ENCODE results near the gene BRMS1.
"Not testable (repeated sequence)": the region's sequence is repeated elsewhere in the genome, so short reads cannot be mapped to it uniquely, and the experiment has no call there.

Gene BRMS1

DNA sequence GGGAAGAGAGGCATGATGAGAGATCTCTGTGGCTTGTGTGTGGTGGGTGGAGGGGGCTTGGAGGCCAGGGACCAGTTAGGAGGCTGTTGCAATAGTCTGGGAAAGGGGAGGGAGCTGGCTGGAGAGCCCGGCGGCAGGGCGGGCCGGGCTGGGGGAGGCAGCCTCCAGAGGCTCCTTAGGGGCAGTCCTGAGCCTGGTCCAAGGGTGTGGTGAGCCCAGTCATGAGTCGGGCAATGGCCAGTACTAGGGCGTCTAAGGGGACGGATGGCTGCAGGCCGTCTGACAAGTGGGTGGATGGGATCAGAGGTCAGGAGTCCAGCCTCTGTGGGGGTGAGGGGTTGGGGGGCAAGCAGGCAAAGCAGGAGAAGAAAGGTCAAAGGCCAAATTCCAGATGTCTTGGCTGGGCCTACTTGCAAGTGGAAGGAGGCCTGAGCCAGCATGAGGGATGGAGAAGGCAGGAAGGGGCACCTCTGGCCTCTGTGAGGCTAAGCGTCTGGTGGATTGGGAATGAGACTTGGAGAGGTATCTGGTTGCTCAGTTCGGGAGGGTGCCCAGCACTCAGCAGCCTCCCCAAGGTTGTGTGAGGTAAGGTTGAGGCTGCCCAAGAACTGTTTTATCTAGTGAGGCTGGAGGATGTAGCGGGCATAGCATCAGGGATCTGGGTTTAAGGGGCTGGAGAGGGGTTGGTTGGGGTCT lies 22.0 kb downstream of the BRMS1 start:
- no peaks in the 10 kb centered on the region for H3K79me2 ChIP-seq (ENCODE audit: insufficient read depth, low read length)
- H3K9ac ChIP-seq (ENCODE audit: low read length) = no peak overlapping the region
- H3K4me1 ChIP-seq (ENCODE audit: insufficient read depth, low read length, severe bottlenecking) = peaks cover 32% of the 10 kb centered on the region
- TF ChIP-seq CTCF (IDR thresholded peaks at IDR 0.05; ENCODE audit: low read length) = no peak
- no peak for TF ChIP-seq EZH2 (IDR thresholded peaks at IDR 0.05; ENCODE audit: borderline replicate concordance, low read length)
- no peak overlapping the region for H3K4me3 ChIP-seq (ENCODE audit: low read depth, low read length, poor library complexity, severe bottlenecking)
- no peaks in the 10 kb centered on the region for H3K36me3 ChIP-seq (ENCODE audit: insufficient read depth, low read length)
- no peaks in the 10 kb centered on the region for H3F3A ChIP-seq (ENCODE audit: insufficient read depth, low read length)
- H2AFZ ChIP-seq (ENCODE audit: low read length) = no peak overlapping the region
- no peak overlapping the region for H3K4me2 ChIP-seq (ENCODE audit: low read length)
- no peaks in the 10 kb centered on the region for H3K27me3 ChIP-seq (ENCODE audit: insufficient read depth, low read length)
- H3K9me3 ChIP-seq (ENCODE audit: low read length) = no peaks in the 10 kb centered on the region
- H3K9me2 ChIP-seq (ENCODE audit: low read depth, low read length) = no peaks in the 10 kb centered on the region
- H4K20me1 ChIP-seq (ENCODE audit: insufficient read depth, low read length) = no peaks in the 10 kb centered on the region
- H3K27ac ChIP-seq (ENCODE audit: low read depth, low read length, poor library complexity, severe bottlenecking) = no peak overlapping the region

- TF ChIP-seq CTCF (IDR thresholded peaks at IDR 0.05; ENCODE audit: low read length) (no peak), EZH2 (IDR thresholded peaks at IDR 0.05; ENCODE audit: borderline replicate concordance, low read length) (no peak)
- no peaks in the 10 kb centered on the region for H3K27me3 ChIP-seq (ENCODE audit: insufficient read depth, low read length)
- no peaks in the 10 kb centered on the region for H3K9me3 ChIP-seq (ENCODE audit: low read length)
- no peaks in the 10 kb centered on the region for H4K20me1 ChIP-seq (ENCODE audit: insufficient read depth, low read length)
- no peaks in the 10 kb centered on the region for H3K79me2 ChIP-seq (ENCODE audit: insufficient read depth, low read length)
- no peaks in the 10 kb centered on the region for H3K36me3 ChIP-seq (ENCODE audit: insufficient read depth, low read length)
- peaks cover 42% of the 10 kb centered on the region for H3K4me1 ChIP-seq (ENCODE audit: insufficient read depth, low read length, severe bottlenecking)
- H3K9ac ChIP-seq (ENCODE audit: low read length) = no peak overlapping the region
- H3K27ac ChIP-seq (ENCODE audit: low read depth, low read length, poor library complexity, severe bottlenecking) = no peak overlapping the region
- H3K9me2 ChIP-seq (ENCODE audit: low read depth, low read length) = no peaks in the 10 kb centered on the region
- no peak overlapping the region for H2AFZ ChIP-seq (ENCODE audit: low read length)
- H3K4me2 ChIP-seq (ENCODE audit: low read length) = no peak overlapping the region
- no peaks in the 10 kb centered on the region for H3F3A ChIP-seq (ENCODE audit: insufficient read depth, low read length)
- no peak overlapping the region for H3K4me3 ChIP-seq (ENCODE audit: low read depth, low read length, poor library complexity, severe bottlenecking)
Measured at GRCh38 chr11:66321606-66322005, 23.3 kb downstream of the BRMS1 start.

GRCh38 chr11:66320748-66321147 lies 24.2 kb downstream of the BRMS1 start:
- H3K27me3 ChIP-seq (ENCODE audit: insufficient read depth, low read length); H4K20me1 ChIP-seq (ENCODE audit: insufficient read depth, low read length); H3K36me3 ChIP-seq (ENCODE audit: insufficient read depth, low read length); H3K9ac ChIP-seq (ENCODE audit: low read length); H3K27ac ChIP-seq (ENCODE audit: low read depth, low read length, poor library complexity, severe bottlenecking); H3K4me3 ChIP-seq (ENCODE audit: low read depth, low read length, poor library complexity, severe bottlenecking); H3K4me2 ChIP-seq (ENCODE audit: low read length); H2AFZ ChIP-seq (ENCODE audit: low read length); H3K9me3 ChIP-seq (ENCODE audit: low read length); H3F3A ChIP-seq (ENCODE audit: insufficient read depth, low read length); H3K79me2 ChIP-seq (ENCODE audit: insufficient read depth, low read length); H3K9me2 ChIP-seq (ENCODE audit: low read depth, low read length): not testable (repeated sequence)
- H3K4me1 ChIP-seq (ENCODE audit: insufficient read depth, low read length, severe bottlenecking) = peaks cover 42% of the 10 kb centered on the region

DNA sequence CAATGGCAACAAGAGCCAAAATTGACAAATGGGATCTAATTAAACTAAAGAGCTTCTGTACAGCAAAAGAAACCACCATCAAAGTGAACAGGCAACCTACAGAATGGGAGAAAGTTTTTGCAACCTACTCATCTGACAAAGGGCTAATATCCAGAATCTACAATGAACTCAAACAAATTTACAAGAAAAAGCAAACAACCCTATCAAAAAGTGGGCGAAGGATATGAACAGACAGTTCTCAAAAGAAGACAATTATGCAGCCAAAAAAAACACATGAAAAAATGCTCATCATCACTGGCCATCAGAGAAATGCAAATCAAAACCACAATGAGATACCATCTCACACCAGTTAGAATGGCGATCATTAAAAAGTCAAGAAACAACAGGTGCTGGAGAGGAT lies 24.6 kb downstream of the BRMS1 start:
- not testable (repeated sequence) for H3K4me3 ChIP-seq (ENCODE audit: low read depth, low read length, poor library complexity, severe bottlenecking); H2AFZ ChIP-seq (ENCODE audit: low read length); H3K9me2 ChIP-seq (ENCODE audit: low read depth, low read length); H3K4me2 ChIP-seq (ENCODE audit: low read length); H3K9me3 ChIP-seq (ENCODE audit: low read length); H3K9ac ChIP-seq (ENCODE audit: low read length); H3F3A ChIP-seq (ENCODE audit: insufficient read depth, low read length); H3K79me2 ChIP-seq (ENCODE audit: insufficient read depth, low read length); H3K27me3 ChIP-seq (ENCODE audit: insufficient read depth, low read length); H3K36me3 ChIP-seq (ENCODE audit: insufficient read depth, low read length); H3K27ac ChIP-seq (ENCODE audit: low read depth, low read length, poor library complexity, severe bottlenecking); H4K20me1 ChIP-seq (ENCODE audit: insufficient read depth, low read length)
- H3K4me1 ChIP-seq (ENCODE audit: insufficient read depth, low read length, severe bottlenecking) = peaks cover 37% of the 10 kb centered on the region
